NCI-H146 treated with DMSO at 0.1 percent for 48 hours (cell line): ENCODE results near the gene RARS1.
"Not testable (repeated sequence)": the region's sequence is repeated elsewhere in the genome, so short reads cannot be mapped to it uniquely, and the experiment has no call there.

Source experiments
- DNase-seq: peaks from one replicate; lab custom pipeline; 2025; ENCODE audit not compliant: unreplicated experiment; lab: John Stamatoyannopoulos, UW

RARS1 gene

DNA sequence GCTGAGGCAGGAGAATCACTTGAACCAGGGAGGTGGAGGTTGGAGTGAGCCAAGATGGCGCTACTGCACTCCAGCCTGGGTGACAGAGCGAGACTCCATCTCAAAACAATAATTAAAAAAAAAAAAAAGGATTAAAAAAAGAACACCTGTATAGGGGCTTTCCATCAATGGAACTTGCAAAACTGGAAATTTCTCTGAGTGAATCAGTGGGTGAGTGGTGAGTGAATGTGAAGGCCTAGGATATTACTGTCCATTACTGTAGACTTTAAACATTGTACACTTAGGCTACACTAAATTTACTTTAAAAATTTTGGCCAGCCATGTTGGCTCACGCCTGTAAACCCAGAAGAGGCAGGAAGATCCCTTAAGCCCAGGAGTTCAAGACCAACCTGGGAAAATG is 5.7 kb upstream of the RARS1 start:
- DNase-seq: no peak

DNA sequence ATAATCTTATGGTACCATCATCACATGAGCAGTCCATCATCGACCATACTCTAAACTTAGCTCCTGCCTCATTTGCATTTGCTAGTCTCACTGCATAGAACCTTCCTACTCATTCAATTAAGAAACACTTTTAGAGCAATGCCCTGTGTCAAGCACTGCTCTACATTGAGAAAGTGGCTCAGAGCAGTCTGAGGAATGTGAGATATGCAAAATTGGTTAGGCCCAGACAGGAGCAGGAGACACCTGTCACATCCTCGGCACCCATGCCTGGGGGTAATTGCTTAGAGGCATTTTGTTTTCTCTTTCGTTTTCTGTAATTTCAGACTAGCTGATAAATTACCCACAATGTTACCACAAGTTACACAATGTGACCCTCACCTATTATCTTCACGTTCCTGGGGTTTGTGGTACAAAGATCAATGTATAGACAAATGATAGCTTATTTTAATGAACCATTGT is 4.9 kb upstream of the RARS1 start:
- no peak for DNase-seq

DNA sequence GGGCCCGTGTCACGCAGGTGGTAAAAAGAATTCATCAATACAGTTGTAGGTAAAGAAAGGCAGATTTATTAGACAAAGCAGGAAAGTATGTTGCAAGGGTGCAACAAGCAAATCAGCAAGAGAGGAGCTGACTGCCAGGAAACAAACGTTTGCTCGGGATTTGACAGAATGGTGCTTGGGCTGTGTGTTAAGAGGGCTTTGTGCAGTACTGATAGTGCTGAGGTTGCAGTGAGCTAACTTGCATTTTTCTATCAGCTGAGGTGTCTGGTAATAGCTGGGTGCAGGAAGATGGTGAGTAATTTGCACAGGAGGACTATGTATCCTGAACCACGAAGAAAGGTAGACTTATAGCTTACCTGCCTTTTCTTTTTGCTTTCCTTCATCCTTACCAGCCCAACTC is 3.9 kb upstream of the RARS1 start:
- DNase-seq: no peak

DNA sequence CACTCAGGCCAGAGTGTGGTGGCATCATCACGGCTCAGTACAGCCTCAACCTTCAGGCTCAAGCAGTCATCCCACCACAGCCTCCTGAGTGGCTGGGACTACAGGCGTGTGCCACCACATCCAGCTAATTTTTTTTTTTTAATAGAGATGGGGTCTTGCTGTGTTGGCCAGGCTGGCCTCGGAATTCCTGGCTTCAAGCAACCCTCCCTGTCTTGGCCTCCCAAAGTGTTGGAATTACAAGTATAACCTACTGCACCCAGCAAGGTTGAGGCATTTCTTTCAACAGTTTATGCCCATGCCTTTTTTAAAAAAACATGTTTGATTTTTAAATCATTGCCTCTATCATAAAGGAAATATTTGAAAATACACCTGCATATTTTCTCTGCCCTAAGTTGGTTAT is 2.8 kb downstream of the RARS1 start:
- DNase-seq: no peak

DNA sequence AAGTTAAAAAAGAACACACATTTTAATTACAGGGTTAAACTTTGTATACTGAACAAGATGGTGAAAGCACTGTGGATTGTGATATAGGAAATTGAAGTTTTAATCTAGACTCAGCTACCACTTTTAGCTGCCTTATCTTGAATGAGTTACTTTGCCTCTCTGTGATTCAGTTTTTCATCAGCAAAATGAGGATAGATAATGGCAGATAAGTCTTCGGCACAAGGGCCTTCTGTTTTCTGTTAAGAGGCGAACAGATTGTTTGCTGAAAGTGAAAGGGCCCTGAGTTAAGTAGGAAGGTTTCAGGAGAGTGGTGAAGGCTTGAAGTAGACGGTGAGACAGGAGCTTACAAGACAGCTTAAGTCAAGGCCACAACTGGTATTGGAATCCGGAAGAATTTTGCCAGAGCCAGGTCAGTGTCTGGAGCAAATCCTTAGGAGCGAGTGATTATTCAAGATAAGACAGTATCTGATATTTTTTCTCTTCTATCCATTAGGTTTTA is 7.8 kb downstream of the RARS1 start:
- DNase-seq: no peak

DNA sequence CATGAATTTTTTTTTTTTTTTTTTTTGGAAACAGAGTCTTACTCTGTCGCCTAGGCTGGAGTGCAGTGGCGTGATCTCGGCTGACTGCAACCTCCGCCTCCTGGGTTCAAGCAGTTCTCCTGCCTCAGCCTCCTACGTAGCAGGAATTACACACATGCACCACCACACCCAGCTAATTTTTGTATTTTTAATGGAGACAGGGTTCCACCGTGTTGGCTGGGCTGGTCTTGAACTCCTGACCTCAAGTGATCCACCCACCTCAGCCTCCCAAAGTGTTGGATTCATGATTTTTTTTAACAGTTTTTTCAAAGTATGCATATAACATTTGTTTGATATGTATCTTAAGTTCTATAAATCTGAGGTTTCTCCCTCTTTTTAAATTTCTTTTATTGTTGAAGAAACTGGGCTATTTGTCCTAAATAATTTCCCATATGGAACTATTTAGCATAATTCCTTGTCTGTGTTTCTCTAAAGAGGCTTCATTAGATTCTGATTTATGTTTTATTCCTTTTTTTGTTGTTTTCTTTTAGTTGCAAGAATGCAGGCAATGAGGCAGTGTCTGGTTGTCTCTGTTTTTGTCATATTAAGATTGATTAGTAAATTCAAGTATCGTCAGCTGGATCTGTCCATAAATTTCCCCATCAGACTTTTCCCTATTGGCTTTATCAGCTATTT is 16.4 kb downstream of the RARS1 start:
- no peak for DNase-seq

DNA sequence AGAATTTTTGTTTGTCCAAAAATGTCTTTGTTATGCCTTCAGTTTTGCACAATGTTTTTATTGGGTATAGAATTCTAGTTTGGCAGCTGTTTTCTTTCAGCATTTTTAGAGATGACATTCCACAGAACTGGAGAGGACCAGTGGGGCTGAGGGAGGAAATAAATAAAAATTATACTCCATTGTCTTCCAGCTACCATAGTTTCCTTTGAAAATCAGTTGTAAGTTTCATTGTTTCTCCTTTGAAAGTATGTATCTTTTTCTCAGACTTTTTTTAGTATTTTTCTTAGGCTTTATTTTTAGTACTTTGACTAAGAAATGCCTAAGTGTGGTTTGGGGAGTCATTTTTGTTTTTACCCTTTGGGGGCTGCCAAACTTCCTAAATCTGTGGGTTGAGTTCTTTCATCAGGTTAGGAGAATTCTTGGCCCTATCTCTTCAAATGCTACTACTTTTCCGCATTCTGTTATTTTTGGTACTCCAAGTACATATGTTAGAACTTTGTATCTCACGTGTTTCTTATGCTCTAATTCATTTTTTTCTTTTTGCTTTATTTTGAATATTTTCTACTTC is 27.7 kb downstream of the RARS1 start:
- DNase-seq: no peak

DNA sequence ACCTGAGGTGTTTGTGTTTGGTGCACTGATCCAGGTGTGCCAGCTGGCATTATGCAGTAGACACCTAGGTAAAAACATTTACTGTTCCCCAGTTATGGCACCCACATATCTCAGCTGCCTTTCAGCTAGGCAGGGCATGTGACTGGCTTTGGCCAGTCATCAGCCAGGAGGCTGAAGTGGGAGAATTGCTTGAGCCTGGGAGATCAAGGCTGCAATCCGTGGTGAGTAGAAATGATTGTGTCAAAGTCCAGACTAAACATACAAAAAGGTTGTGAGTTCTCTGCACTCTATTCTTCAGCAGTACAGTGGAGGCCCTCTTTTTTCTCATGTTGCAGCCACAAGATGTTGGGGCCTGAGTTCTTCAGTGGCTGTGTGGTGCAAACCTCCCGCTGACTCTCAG is 39.6 kb downstream of the RARS1 start:
- no peak for DNase-seq

DNA sequence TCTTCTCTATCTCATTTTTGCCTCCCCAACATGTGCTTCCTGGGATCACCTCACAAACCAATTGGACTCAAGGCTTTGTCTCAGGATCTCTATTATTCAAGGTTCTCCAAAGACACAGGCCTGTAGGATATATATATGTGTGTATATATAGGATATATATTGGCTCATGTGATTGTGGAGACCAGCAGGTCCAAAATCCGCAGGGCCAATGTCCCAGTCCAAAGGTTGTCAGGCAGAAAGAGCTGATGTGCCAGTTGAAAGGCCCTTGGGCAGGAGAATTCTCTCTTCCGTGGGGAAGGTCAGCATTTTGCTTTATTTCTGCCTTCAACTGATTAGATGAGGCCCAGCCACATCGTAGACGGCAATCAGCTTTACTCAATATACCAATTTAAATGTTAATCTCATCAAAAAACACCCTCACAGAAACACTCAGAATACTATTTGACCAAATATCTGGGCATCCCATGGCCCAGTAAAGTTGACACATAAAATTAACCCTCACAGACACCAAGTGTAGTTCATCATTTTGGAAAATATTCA is 41.6 kb downstream of the RARS1 start:
- DNase-seq: no peak

DNA sequence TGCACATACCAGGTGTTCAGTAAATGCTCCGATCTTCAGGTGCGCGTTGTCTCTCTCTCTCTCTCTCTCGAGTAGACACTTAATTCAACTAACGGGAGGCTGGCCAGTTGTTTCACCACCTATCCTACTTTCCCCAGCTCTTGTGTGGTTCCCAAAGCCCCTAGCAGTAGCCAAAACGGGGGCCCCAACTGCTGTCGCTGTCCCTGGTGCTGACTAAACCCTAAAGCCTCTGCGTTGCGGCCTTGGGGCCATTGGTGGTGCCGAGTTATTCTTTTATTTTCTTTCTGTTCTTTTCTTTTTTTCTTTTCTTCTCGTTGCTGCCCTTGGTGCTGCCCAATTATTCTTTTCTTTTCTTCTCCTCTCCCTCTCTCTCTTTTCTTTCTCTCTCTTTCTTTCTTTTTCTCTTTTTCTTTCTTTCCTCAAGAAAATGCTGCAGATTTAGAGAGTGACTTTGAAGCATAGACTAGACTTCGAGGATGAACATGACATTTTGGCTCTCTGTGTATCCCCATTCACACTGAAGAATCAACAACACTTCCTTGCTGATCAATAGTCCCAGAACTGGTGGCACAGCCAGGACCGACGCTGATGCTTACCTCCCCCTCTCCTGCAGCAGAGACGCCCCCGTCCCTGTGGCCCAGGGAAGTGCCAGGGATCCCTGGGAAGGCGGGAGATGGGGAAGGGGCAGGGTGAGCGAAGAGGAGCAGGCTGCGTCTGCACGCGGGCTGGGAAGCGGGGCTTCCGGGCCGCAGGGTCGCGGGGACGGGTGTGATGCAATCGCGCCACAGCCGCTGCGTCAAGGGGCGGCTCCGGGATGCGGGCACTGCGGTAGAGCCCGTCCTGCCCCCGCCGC is 42.5 kb downstream of the RARS1 start, which contains the start of gene FBLL1:
FBLL1 (plus strand) TSS at position 785 of the 853 bp plus-strand sequence. CDS start 200 bp downstream, outside the sequence.
- peak; percentile 9 for DNase-seq

DNA sequence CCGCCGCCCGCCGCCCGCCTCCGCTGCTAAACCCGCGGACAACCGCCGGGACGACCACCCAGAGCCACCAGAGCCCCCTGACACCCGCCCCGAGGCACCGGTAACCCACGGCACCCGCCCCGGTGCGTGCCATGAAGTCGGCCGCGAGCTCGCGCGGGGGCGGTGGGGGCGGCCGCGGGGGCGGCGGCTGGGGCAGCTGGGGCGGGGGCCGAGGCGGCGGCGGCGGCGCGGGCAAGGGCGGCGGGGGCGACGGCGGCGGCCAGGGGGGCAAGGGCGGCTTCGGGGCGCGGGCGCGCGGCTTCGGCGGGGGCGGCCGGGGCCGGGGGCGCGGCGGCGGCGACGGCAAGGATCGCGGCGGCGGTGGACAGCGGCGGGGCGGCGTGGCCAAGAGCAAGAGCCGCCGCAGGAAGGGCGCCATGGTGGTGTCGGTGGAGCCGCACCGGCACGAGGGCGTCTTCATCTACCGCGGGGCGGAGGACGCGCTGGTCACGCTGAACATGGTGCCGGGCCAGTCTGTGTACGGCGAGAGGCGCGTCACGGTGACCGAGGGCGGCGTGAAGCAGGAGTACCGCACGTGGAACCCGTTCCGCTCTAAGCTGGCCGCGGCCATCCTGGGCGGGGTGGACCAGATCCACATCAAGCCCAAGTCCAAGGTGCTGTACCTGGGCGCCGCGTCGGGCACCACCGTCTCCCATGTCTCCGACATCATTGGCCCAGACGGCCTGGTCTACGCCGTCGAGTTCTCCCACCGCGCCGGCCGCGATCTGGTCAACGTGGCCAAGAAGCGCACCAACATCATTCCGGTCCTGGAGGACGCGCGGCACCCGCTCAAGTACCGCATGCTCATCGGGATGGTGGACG is 43.3 kb downstream of the RARS1 start:
- DNase-seq: no peak

DNA sequence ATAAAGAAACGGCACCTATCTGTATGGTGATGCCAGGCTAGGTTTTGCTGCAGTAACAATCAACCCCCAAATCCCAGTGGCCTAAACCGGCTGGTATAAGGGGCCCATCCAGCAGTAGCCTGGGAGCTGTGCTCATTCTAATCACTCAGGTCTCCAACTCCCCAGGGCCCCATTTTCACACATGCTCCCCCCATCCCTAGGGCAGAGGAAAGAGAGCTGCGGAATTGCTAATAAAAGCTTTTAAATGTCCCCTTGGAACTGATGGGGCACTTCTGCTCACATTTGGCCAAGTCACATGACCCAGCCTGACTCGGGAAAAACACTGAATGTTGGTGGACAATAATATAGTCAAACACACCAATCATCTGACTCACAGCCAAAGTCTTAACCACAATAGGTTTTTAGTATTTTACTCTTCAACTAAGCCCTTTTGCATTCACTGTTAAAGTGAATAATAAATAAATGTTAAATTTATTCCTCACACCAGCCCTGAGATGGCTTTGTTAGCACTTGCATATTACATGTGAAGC is 44.4 kb downstream of the RARS1 start:
- DNase-seq: no peak

DNA sequence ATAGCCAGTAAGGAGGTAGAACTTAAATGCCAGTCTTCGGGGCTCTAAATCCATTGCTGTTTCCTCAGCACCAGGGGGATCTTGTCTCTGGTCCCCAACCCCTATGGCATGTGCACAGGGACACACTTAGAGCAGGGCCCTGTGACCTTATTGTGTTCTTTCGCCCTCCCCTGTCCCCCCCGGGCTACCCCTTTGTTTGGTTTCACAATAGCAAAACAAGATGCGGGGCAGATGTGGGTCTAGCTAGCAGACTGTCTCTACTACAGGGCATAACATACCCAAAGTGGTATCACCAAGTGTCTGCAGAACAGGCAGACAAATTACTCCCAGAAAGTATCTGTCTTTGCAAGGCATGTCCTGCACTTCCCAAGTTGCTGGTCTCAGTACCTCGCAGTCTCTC is 44.9 kb downstream of the RARS1 start:
- DNase-seq: no peak

DNA sequence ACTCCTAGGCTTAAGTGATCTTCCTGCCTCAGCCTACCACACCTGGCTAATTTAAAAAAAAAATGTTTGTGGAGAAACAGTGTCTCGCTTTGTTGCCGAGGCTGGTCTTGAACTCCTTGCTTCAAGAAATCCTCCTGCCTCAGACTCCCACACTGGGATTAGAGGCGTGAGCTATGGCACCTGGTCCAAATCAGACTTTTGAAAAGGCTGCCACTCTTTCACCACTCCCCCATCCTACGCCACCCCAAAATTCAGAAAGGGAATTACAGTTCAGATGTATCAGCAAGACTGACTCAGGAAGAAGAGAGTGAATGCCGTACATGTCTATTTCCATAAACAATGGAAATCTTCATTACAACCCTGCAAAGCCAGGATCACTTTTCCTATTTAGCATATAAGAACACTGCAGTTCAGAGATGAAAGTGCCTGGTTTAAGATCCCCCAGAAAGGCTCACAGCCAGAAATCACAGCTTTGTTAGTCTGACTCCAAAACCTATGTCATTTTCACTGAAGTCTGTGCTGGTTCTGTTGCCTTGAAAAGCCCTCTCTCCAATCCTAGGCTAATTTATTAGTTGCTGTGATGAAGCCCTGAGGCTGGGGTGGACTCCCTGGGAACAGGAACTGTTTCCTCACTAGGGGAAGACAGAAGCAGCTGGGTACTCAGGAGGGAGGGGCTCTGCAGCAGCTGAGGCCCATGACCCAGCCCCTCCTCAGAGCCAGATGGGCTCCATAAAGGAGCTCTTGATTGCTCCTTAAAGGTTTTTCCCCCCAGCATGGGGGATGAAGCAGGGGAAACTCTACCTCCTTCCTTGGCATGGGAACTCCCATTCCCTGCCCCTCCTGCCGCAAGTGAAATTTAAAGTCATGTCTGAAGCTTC is 46.0 kb downstream of the RARS1 start:
- DNase-seq: no peak

DNA sequence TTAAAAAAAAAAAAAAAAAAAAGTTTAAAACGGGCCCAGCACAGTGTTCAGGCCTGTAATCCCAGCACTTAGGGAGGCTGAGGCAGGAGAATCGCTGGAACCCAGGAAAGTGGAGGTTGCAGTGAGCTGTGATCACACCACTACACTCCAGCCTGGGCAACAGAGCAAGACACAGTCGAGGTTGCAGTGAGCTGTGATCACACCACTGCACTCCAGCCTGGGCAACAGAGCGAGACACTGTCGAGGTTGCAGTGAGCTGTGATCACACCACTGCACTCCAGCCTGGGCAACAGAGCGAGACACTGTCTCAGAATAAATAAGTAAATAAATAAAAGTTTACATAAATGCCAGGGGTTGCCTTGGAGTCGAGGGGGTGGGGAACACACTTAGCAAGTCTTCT is 48.1 kb downstream of the RARS1 start:
- not testable (repeated sequence) for DNase-seq

DNA sequence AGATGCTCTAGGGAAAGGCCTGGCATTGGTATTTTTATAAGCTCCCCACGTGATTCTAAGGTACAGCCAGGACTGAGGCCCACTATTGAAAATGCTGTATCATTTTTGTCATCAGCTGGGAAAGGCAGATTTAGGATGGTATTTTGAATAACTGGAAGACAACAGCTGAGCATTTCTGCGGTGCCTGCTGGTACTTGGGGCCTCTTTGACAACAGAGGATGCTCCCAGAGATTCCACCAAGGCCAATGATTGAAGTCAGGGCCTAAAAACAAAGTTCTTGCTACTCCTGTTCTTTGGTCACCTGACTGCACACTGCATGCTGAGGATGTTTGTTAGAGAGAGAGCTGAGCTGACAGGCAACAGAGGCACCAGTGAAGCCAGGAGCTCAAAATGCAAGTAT is 50.9 kb downstream of the RARS1 start:
- no peak for DNase-seq

DNA sequence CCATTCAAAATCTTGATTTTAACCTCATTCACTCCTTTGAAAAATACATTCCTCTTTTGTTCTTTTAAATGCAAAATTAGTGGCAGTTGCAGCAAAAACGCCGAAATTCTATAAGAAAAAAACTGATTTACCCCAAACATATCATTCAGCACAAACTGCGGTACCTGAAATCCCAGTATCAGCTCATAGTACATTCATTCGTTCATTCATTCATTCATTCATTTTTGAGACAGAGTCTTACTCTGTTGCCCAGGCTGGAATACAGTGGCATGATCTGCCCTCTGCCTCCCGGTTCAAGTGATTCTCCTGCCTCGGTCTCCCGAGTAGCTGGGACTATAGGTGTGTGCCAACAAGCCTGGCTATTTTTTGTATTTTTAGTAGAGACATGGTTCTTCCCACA is 63.3 kb downstream of the RARS1 start:
- DNase-seq: no peak

DNA sequence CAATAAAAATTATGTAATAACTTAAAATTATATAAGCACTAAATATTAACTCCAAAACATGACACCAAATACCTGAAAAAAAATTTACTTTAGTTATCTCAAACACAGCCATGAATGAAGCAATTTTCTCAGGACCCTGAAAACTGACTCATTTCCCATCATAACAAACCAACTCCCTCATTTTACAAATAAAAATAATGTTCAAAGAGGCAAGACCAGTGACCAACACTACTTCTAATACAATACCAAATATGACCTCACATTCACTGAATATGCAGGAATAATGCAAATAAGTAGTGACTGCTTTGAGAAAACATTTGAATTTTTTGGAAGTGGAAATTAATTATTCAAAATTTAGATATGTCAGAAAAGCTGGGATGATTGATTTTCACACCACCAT is 64.4 kb downstream of the RARS1 start:
- no peak for DNase-seq

DNA sequence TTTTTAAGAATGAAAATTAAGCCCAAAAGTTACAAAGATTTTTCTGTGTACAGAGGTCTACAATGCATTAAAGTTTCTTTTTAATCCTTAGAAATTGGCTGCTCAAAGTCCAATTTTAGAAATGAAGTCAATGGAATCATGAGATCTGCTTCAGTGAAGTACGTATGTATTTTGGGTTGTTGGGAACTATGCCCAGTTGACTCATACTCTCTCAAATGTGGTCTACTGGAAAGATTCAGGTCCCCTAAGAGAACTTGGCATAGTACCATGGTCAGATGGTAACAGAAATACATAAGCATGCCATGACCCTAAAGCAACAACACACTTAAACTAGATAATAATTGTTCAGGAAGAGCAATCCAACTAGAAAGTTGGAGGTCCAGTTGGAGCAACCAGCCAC is 65.9 kb downstream of the RARS1 start:
- DNase-seq: no peak
